ENCODE results near the gene AUNIP.

DNA sequence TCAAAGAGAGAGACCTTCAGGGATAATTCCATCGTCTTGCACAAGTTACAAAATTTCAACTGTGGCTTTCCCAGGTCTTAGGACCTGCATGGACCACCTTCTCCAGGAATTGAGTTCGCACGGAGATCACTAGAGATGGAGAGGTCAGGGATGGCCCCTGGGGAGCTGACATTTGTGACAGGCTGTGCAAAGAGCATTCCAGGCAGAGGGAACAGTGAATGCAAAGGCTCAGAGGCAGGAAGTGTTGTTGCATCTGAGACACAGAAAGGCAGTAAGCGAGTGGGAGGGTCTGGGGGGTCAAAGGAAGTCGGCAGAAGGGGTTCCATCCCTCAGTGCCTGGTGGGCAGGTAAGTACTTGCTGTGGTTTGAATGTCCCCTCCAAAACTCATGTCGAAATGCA is 68.8 kb downstream of the AUNIP start:
- no peak for TF ChIP-seq POLR2AphosphoS5 (IDR thresholded peaks at IDR 0.05)
- no peak for TF ChIP-seq EP300 (IDR thresholded peaks at IDR 0.05)
- TF ChIP-seq CTCF (IDR thresholded peaks at IDR 0.05), result no peak
